HG02588 (cell line): ENCODE measurements around the gene CSRP1.
"Not testable (repeated sequence)": the region's sequence is repeated elsewhere in the genome, so short reads cannot be mapped to it uniquely, and the experiment has no call there.

Experiments
- ATAC-seq: cut with Tn5 transposase; IDR thresholded peaks from one replicate; pipeline ENCODE4 v1.9.1; 2021; ENCODE audit warnings: mild to moderate bottlenecking, moderate library complexity; ENCODE audit not compliant: unreplicated experiment

CSRP1 gene

GRCh38 chr1:201506557-201507359 is at the start of gene CSRP1:
Gene CSRP1, minus strand, starts transcription at chr1:201507123. Its CDS starts 10,820 bp downstream, at chr1:201496303.
- ATAC-seq: peak; percentile 97

GRCh38 chr1:201555593-201555945 is 48.6 kb upstream of the CSRP1 start:
- ATAC-seq: no peak

GRCh38 chr1:201554789-201555592 is 48.1 kb upstream of the CSRP1 start:
- ATAC-seq: no peak

GRCh38 chr1:201554190-201554600 is 47.3 kb upstream of the CSRP1 start:
- no peak for ATAC-seq

GRCh38 chr1:201553496-201554189 is 46.7 kb upstream of the CSRP1 start:
- ATAC-seq: no peak

- no peak for ATAC-seq
Observed at GRCh38 chr1:201552941-201553351, 46.0 kb upstream of the CSRP1 start.

- no peak for ATAC-seq
Observed at GRCh38 chr1:201551877-201552731, 45.2 kb upstream of the CSRP1 start.

- ATAC-seq: no peak
Observed at GRCh38 chr1:201551096-201551495, 44.2 kb upstream of the CSRP1 start.

GRCh38 chr1:201549522-201549921 is 42.6 kb upstream of the CSRP1 start:
- ATAC-seq: not testable (repeated sequence)

GRCh38 chr1:201545851-201546492 is 39.0 kb upstream of the CSRP1 start:
- ATAC-seq: no peak

GRCh38 chr1:201544710-201545109 is 37.8 kb upstream of the CSRP1 start:
- no peak for ATAC-seq

GRCh38 chr1:201543871-201544642 is 37.1 kb upstream of the CSRP1 start:
- ATAC-seq: no peak

GRCh38 chr1:201542309-201543035 is 35.5 kb upstream of the CSRP1 start:
- ATAC-seq: no peak

GRCh38 chr1:201540846-201541735 is 34.2 kb upstream of the CSRP1 start:
- no peak for ATAC-seq

- no peak for ATAC-seq
Observed at GRCh38 chr1:201539561-201540431, 32.9 kb upstream of the CSRP1 start.
